GM12864 (cell line): Measurements from ENCODE around the gene OR10A2.

Experiments used
- DNase-seq: peaks from one replicate; pipeline ENCODE4 v3.0.0-alpha.2; 2011; ENCODE audit warnings: low read depth
- H3K4me3 ChIP-seq: 2 replicates; pipeline ENCODE4 v1.5.1; 2011; ENCODE audit warnings: mild to moderate bottlenecking, low read depth, low read length, control low read depth
- CTCF ChIP-seq: IDR thresholded peaks from 2 replicates; pipeline ENCODE4 v1.5.1; 2011; ENCODE audit warnings: low read depth, mild to moderate bottlenecking, moderate library complexity, low read length, control low read depth, inconsistent platforms; ENCODE audit errors: missing control alignments

The OR10A2 gene

GRCh38 chr11:6855971-6856541 is 6.8 kb upstream of the OR10A2 start:
- no peak for DNase-seq
- no peak for TF ChIP-seq CTCF

GRCh38 chr11:6856871-6857270 is 6.0 kb upstream of the OR10A2 start:
- no peak for TF ChIP-seq CTCF
- H3K4me3 ChIP-seq: no peak overlapping the region
- DNase-seq: no peak

More at GRCh38 chr11:6855971-6856541, 6.8 kb upstream of the OR10A2 start:
- no peak overlapping the region for H3K4me3 ChIP-seq

DNA sequence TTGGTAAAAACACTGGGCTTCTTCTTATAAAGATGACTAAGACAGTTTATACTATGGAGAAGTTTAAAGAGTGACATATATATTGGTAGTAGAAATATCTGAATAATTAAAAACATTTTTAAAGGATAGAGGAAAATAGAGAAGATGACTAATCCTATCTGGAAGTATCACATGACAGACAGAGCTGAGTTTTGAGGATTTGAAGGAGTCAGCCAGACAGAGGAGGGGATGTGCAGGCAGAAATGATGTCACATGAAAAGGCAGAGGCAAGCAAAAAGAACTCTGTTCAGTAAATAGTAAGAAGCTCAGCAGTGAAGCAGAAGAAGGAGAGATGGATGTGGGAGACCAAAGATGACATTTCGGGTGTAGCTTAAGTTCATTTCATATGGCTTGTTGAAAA is 1.6 kb downstream of the OR10A2 start:
- no peak for DNase-seq
- no peak for TF ChIP-seq CTCF
- no peak overlapping the region for H3K4me3 ChIP-seq

- no peak overlapping the region for H3K4me3 ChIP-seq
- no peak for DNase-seq
- no peak for TF ChIP-seq CTCF
Measured at GRCh38 chr11:6871278-6871677, 8.4 kb downstream of the OR10A2 start.

- no peak overlapping the region for H3K4me3 ChIP-seq
- no peak for TF ChIP-seq CTCF
- no peak for DNase-seq
Measured at GRCh38 chr11:6875761-6876160, 12.9 kb downstream of the OR10A2 start.

- no peak for DNase-seq
- no peak within 1 kb of the TSS for H3K4me3 ChIP-seq
- TF ChIP-seq CTCF: no peak
Measured at GRCh38 chr11:6876325-6876724, 13.5 kb downstream of the OR10A2 start, which contains the start of gene OR10A4. Gene OR10A4, plus strand, starts transcription at chr11:6876625. Its CDS starts 23 bp downstream, at chr11:6876648.

DNA sequence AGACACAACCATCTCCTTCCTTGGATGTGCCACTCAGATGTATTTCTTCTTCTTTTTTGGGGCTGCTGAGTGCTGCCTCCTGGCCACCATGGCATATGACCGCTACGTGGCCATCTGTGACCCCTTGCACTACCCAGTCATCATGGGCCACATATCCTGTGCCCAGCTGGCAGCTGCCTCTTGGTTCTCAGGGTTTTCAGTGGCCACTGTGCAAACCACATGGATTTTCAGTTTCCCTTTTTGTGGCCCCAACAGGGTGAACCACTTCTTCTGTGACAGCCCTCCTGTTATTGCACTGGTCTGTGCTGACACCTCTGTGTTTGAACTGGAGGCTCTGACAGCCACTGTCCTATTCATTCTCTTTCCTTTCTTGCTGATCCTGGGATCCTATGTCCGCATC is 14.1 kb downstream of the OR10A2 start:
- no peak overlapping the region for H3K4me3 ChIP-seq
- no peak for DNase-seq
- TF ChIP-seq CTCF: no peak
